CD1c-positive myeloid dendritic cell (primary cell): ENCODE measurements around the gene CTNNA1.
"Not testable (repeated sequence)": the region's sequence is repeated elsewhere in the genome, so short reads cannot be mapped to it uniquely, and the experiment has no call there.

Experiments used
- DNase-seq: peaks from one replicate; pipeline ENCODE4 v3.0.0-alpha.2; 2016; ENCODE audit errors: extremely low spot score

CTNNA1 gene

GRCh38 chr5:138760448-138761110 is 7.4 kb downstream of the CTNNA1 start:
- DNase-seq, result no peak

- DNase-seq, result not testable (repeated sequence)
Observed at GRCh38 chr5:138761115-138761514, 7.9 kb downstream of the CTNNA1 start.

DNA sequence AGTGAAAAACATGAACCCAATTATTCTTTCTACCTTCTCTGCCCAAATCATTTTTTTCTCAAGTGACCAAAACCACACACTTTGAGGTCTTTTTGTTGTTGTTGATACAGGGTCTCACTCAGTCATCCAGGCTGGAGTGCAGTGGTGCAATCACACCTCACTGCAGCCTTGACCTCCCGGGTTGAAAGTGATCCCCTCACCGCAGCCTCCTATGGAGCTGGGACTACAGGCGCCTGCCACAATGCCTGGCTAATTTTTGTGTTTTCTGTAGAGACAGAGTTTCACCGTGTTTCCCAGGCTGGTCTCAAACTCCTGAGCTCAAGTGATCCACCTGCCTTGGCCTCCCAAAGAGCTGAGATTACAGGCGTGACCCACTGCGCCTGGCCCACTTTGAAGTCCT is 8.4 kb downstream of the CTNNA1 start:
- DNase-seq, result not testable (repeated sequence)

GRCh38 chr5:138762110-138762509 is 8.9 kb downstream of the CTNNA1 start:
- no peak for DNase-seq

- no peak for DNase-seq
Observed at GRCh38 chr5:138763037-138763778, 10.0 kb downstream of the CTNNA1 start.

- no peak for DNase-seq
Observed at GRCh38 chr5:138770291-138770690, 17.1 kb downstream of the CTNNA1 start.

- DNase-seq, result no peak
Observed at GRCh38 chr5:138770977-138771376, 17.8 kb downstream of the CTNNA1 start.

DNA sequence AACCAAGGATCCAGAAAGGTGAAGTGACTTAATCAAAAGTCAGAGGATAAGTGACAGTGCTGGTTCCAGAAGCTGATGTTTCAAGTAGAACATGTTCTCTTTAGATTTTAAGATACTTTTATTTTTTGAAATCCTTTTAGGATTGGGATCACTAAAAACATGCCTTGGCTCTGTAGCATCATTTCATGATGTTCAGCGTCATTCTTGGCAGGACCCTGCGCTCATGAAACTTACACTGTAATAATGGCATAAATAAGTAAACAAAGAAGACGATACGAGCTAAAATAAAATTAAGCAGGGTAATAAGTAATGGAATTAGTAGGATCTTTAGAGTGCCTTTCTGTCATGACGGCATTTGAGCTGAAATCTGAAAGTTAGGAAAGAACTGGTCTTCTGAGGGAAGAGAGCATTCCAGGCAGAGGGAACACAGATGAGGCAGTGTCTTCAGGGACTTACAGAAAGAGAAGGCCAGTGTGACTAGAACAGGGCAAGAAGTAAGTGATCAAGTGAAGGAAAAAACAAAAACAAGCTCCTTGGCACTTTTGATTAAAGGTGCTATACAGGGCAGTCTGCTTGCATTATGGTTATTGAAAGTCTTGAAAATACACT is 19.9 kb downstream of the CTNNA1 start:
- DNase-seq, result no peak

DNA sequence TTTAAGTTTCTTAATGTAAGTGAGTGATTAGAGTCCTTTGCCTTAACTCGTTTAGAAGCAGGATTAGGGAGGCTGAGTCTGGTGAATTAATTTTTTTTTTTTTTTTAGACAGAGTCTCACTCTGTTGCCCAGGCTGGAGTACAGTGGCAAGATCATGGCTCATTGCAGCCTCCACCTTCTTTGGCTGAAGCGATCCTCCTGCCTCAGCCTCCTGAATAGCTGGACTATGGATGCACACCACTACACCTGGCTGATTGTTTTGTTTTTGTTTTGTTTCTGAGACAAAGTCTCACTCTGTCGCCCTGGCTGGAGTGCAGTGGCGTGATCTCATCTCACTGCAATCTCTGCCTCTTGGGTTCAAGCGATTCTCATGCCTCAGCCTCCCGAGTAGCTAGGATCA is 20.4 kb downstream of the CTNNA1 start:
- DNase-seq, result not testable (repeated sequence)

- DNase-seq, result no peak
Observed at GRCh38 chr5:138775034-138775433, 21.8 kb downstream of the CTNNA1 start.

GRCh38 chr5:138778234-138778633 is 25.0 kb downstream of the CTNNA1 start:
- DNase-seq, result no peak

GRCh38 chr5:138783976-138784375 is 30.8 kb downstream of the CTNNA1 start:
- no peak for DNase-seq

DNA sequence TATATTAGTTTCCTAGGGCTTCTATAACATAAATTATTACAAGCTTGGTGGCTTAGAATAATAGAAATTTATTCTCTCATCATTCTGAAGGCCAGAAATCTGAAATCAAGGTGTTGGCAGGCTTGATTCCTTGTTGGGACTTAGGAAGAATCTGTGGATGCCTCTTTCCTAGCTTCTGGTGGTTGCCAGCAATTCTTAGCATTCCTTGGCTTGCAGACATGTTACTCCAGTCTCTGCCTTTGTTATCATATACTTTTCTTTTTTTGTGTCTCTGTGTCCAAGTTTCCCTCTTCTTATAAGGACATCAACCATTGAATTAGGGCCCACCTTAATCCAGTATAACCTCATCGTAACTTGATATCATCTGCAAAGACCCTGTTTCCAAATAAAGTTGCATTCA is 31.4 kb downstream of the CTNNA1 start:
- no peak for DNase-seq

DNA sequence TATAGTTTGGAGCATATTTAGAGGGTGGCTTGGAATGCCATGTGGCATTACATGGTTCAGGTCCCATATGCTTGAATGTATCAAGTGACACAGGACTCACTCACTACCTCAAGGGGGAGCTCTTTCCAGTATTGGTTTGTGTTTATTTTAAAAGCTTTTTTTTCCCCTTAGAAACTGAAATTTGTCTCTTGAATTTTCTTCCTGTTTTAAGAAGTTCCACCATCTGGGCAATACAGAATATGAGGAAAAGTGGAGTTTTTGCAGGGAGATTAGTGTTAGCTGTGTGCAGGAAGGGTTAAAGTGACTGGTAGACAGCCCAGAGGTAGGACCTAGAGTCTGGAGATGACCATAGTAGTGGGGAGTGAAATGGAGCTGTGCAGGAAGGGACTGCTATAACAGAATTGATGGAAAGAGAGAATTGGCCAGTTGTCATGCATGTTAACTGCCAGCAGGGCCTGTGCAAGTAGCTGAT is 36.6 kb downstream of the CTNNA1 start:
- DNase-seq, result peak; percentile 48

- no peak for DNase-seq
Observed at GRCh38 chr5:138790684-138791083, 37.5 kb downstream of the CTNNA1 start.

GRCh38 chr5:138792195-138792790 is 39.1 kb downstream of the CTNNA1 start:
- no peak for DNase-seq

GRCh38 chr5:138793575-138793974 is 40.4 kb downstream of the CTNNA1 start:
- no peak for DNase-seq

DNA sequence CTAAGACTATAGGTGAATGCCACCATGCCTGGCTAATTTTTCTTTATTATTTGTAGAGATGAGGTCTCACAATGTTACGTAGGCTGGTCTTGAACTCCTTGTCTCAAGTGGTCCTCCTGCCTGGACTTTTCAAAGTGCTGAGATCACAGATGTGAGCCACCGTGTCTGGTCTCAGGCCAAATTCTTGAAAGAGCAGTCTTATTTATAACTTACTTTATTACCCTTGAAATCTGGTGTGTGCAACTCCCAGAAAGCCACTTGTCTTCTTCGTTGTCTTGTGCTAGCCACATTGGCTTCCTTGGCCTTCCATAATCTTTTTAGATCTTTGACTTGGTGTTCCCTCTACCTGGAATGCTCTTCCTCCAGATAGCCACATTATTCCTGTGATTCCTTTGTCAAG is 50.1 kb downstream of the CTNNA1 start:
- DNase-seq, result no peak

GRCh38 chr5:138803935-138804334 is 50.7 kb downstream of the CTNNA1 start:
- DNase-seq, result no peak

GRCh38 chr5:138805096-138805495 is 51.9 kb downstream of the CTNNA1 start:
- no peak for DNase-seq

- no peak for DNase-seq
Observed at GRCh38 chr5:138807182-138807581, 54.0 kb downstream of the CTNNA1 start.

DNA sequence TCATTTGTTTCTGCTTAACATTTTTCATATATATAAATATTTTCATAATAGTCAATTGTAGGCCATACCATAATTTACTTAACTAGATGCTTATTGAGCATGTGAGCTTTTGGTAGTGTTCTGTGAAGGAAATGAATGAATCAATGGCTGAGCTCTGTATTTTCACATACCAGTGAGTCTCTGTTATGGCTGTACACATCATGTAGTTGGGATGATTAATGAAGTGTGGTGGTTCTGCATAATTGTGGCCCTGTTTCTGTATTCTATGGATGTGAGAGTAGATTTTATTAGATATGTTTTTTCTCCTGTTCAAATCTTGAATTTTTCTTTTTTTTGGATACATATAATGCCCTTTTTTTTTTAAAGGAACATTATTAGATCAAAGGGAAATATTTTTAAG is 56.2 kb downstream of the CTNNA1 start:
- no peak for DNase-seq

- DNase-seq, result not testable (repeated sequence)
Observed at GRCh38 chr5:138810861-138811260, 57.6 kb downstream of the CTNNA1 start.
